B cell (primary cell): ENCODE results near the gene ACSS1. TPM values are rescaled to one million over a fixed set of nuclear protein-coding genes. Genes with fewer than 3 reads are reported as not detected.

ENCODE experiments used
- ATAC-seq: fragments of 200-7000 bp; cut with Tn5 transposase; one replicate; pipeline ENCODE4 v1.10.0; 2021; ENCODE audit warnings: low read depth, mild to moderate bottlenecking, moderate number of reproducible peaks, moderate library complexity
- CTCF ChIA-PET: fragments of 350-600 bp; sonication (Branson Sonifier 250); formaldehyde crosslinking; loops from one replicate; lab custom pipeline; 2021; ENCODE audit warnings: antibody characterized with exemption, inconsistent platforms; lab: Charles Lee
- POLR2A ChIA-PET: fragments of 350-600 bp; sonication (Branson Sonifier 250); formaldehyde crosslinking; loops from one replicate; lab custom pipeline; 2021; ENCODE audit warnings: antibody characterized with exemption; lab: Charles Lee
- DNase-seq: peaks from one replicate; pipeline ENCODE4 v3.0.0; 2013
- H2AFZ ChIP-seq: 2 replicates; pipeline ENCODE4 v1.6.1; 2012; ENCODE audit warnings: mild to moderate bottlenecking, low read depth, low read length; ENCODE audit not compliant: insufficient read depth, poor library complexity, severe bottlenecking
- H3K27ac ChIP-seq, 2 donors: 1 replicate in 1 of 2; 2 replicates in 1 of 2; pipeline ENCODE4 v1.5.1; 2012 to 2013; ENCODE audit warnings: low read length in 2 of 2, mild to moderate bottlenecking in 2 of 2, moderate library complexity in 1 of 2
- H3K27me3 ChIP-seq, 4 experiments: fragments of 200-600 bp in 1 of 4; sonication (generic) in 1 of 4; replicated peaks in 1 of 4; 1 replicate in 2 of 4; 2 replicates in 2 of 4; pipeline versions ENCODE4 v1.6.1 to v1.7.0; 2013 to 2016; ENCODE audit warnings: low read length in 3 of 4, mild to moderate bottlenecking in 2 of 4, mixed read lengths in 1 of 4, moderate library complexity in 1 of 4; ENCODE audit not compliant: insufficient read depth in 4 of 4, control insufficient read depth in 3 of 4; ENCODE audit errors: control extremely low read depth in 1 of 4
- H3K36me3 ChIP-seq, 2 experiments: replicated peaks in 1 of 2; 1 replicate in 1 of 2; 2 replicates in 1 of 2; pipeline versions ENCODE4 v1.6.1 to v1.7.1; 2013; ENCODE audit warnings: low read length in 1 of 2; ENCODE audit not compliant: insufficient read depth in 2 of 2, control insufficient read depth in 1 of 2; ENCODE audit errors: control extremely low read depth in 1 of 2, extremely low read depth in 1 of 2
- H3K4me1 ChIP-seq, 2 donors: fragments of 200-600 bp in 1 of 2; sonication (generic) in 1 of 2; 1 replicate in 1 of 2; 2 replicates in 1 of 2; pipeline versions ENCODE4 v1.5.1 to v1.6.1; 2013 to 2017; ENCODE audit warnings: low read length in 2 of 2; ENCODE audit not compliant: control insufficient read depth in 2 of 2, insufficient read depth in 2 of 2
- H3K4me2 ChIP-seq: replicated peaks from 2 replicates; pipeline ENCODE3; 2012; ENCODE audit warnings: mild to moderate bottlenecking, low read depth, low read length; ENCODE audit not compliant: poor library complexity, severe bottlenecking
- H3K4me3 ChIP-seq, 5 experiments: fragments of 200-600 bp in 1 of 5; sonication (generic) in 1 of 5; 1 replicate in 3 of 5; 2 replicates in 2 of 5; pipeline versions ENCODE4 v1.5.1 to v1.7.0; 2011 to 2016; ENCODE audit warnings: low read length in 4 of 5, mild to moderate bottlenecking in 4 of 5, low read depth in 2 of 5, control low read depth in 1 of 5, moderate library complexity in 1 of 5; ENCODE audit not compliant: insufficient read depth in 1 of 5; ENCODE audit errors: control extremely low read depth in 1 of 5, extremely low read depth in 1 of 5
- H3K79me2 ChIP-seq: fragments of 200-600 bp; sonication (generic); one replicate; pipeline ENCODE4 v1.6.0; 2016; ENCODE audit warnings: low read length; ENCODE audit not compliant: control insufficient read depth, insufficient read depth
- H3K9ac ChIP-seq: fragments of 200-600 bp; sonication (generic); 2 replicates; pipeline ENCODE4 v1.6.1; 2017; ENCODE audit warnings: mild to moderate bottlenecking, low read length, moderate library complexity
- H3K9me3 ChIP-seq, 3 donors: one replicate each; pipeline versions ENCODE4 v1.6.1 to v1.7.1; 2013; ENCODE audit warnings: low read length in 2 of 3; ENCODE audit not compliant: control insufficient read depth in 2 of 3, insufficient read depth in 1 of 3; ENCODE audit errors: control extremely low read depth in 1 of 3
- H4K20me1 ChIP-seq: 2 replicates; pipeline ENCODE4 v1.6.0; 2012; ENCODE audit warnings: mild to moderate bottlenecking, low read length; ENCODE audit not compliant: insufficient read depth, control insufficient read depth, poor library complexity, severe bottlenecking
- H3K27ac Mint-ChIP-seq: one replicate; pipeline ENCODE4 v1.8.0; 2021; ENCODE audit warnings: mixed read lengths
- H3K27me3 Mint-ChIP-seq: one replicate; pipeline ENCODE4 v1.8.0; 2021; ENCODE audit warnings: mixed read lengths
- H3K4me1 Mint-ChIP-seq: one replicate; pipeline ENCODE4 v1.8.0; 2021; ENCODE audit warnings: mixed read lengths
- H3K4me3 Mint-ChIP-seq: one replicate; pipeline ENCODE4 v1.8.0; 2021; ENCODE audit warnings: mixed read lengths
- H3K9me3 Mint-ChIP-seq: one replicate; pipeline ENCODE4 v1.8.0; 2022; ENCODE audit warnings: mixed read lengths; ENCODE audit not compliant: insufficient read depth
- EZH2 ChIP-seq: IDR thresholded peaks from 2 replicates; pipeline ENCODE4 v1.6.1; 2012; ENCODE audit warnings: borderline replicate concordance, low read depth, mild to moderate bottlenecking, moderate library complexity, low read length; ENCODE audit not compliant: insufficient read depth, poor library complexity, severe bottlenecking
- WGBS: methylation state at CpG from one replicate; pipeline ENCODE4 v1.1.5; 2013; ENCODE audit warnings: missing lambda C conversion rate; ENCODE audit not compliant: insufficient coverage; 5-methylcytosine and 5-hydroxymethylcytosine counted together
- intact Hi-C: fragments of 100-400 bp; cut with micrococcal nuclease; formaldehyde crosslinking; loops from one replicate; pipeline ENCODE4 v1.10.0; 2022
- polyA plus RNA-seq: library from polyadenylated mRNA; depleted of rRNA; stranded (reverse); fragments of >200 nt; gene quantifications from 2 replicates; pipeline ENCODE4 v1.2.3, GENCODE V29; 2012
- total RNA-seq, 2 donors: library from RNA; stranded (reverse); fragments of 120-200 nt in 1 of 2; gene quantifications; 1 replicate in 1 of 2; 2 replicates in 1 of 2; pipeline versions ENCODE4 v1.2.3 to v1.2.4, GENCODE V29; 2013 to 2022
- TF ChIP-seq, protein P1 (sequence below): fragments of 200-600 bp; IDR thresholded peaks from one replicate; pipeline ENCODE4 v1.8.0; 2022; ENCODE audit warnings: antibody characterized with exemption, mild to moderate bottlenecking

ACSS1 gene
- total and polyA plus RNA-seq, 2 donors (not counting 1 experiment from before 2014, with no cell fraction given), result 82.7 to 95.5 TPM

DNA sequence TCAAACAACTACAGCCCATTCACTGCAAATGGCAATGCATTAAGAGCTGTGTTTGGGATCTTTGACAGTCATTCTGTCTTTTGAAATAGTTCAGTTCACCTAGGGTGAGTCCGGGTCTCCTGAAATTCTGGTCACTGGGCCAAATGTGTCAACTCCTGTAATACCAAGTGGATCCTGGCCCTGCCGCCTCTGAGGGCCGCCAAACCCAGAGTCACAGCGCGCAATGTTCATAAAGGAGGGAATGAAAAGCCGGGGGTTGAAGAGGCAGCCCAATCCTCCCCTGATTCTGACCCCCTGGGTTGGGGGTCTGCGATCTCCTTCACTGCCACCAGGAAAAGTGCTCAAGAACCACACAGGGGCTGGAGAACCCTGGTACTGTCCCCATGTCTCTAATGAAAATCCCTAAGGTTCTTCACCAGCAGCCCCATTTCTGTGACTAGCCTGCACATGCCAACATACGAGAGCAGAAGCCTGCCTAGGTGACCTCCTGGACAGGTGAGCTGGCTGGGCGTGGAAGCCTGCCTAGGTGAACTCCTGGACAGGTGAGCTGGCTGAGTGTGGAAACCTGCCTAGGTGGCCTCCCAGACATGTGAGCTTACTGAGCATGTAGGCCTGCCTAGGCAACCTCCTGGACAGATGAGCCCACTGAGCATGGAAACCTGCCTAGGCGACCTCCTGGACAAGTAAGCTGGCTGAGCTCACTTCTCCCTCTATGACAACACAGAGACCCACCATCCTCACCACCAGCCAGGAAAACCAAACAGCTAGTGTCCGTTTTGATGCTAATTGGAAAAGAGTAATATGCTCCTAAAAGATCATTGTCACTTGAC lies 49.3 kb downstream of the ACSS1 start:
- Histone ChIP-seq H3K79me2 (no peaks in the 10 kb centered on the region), H3K27ac (no peak overlapping the region), H3K4me1 (no peaks in the 10 kb centered on the region), H3K36me3 (peaks cover 3 to 87% of the 10 kb centered on the region in 2 experiments), H3K27me3 (no peaks in the 10 kb centered on the region), H3K9me3 (no peaks in the 10 kb centered on the region), H2AFZ (no peak overlapping the region), H3K4me2 (no peak overlapping the region), H3K4me3 (no peak overlapping the region), H3K9ac (no peak overlapping the region), H4K20me1 (peaks cover 35% of the 10 kb centered on the region)
- 97% methylated on average over 9 of the region's 11 CpGs for WGBS
- no peaks in the 10 kb centered on the region for H3K9me3 Mint-ChIP-seq
- intact Hi-C loops, result no loop called here
- no peak overlapping the region for H3K27ac Mint-ChIP-seq
- POLR2A ChIA-PET, result no interaction called here
- H3K4me1 Mint-ChIP-seq, result no peaks in the 10 kb centered on the region
- DNase-seq (no peak), ATAC-seq (no peak)
- no peak for TF ChIP-seq EZH2
- TF ChIP-seq, protein P1, sequence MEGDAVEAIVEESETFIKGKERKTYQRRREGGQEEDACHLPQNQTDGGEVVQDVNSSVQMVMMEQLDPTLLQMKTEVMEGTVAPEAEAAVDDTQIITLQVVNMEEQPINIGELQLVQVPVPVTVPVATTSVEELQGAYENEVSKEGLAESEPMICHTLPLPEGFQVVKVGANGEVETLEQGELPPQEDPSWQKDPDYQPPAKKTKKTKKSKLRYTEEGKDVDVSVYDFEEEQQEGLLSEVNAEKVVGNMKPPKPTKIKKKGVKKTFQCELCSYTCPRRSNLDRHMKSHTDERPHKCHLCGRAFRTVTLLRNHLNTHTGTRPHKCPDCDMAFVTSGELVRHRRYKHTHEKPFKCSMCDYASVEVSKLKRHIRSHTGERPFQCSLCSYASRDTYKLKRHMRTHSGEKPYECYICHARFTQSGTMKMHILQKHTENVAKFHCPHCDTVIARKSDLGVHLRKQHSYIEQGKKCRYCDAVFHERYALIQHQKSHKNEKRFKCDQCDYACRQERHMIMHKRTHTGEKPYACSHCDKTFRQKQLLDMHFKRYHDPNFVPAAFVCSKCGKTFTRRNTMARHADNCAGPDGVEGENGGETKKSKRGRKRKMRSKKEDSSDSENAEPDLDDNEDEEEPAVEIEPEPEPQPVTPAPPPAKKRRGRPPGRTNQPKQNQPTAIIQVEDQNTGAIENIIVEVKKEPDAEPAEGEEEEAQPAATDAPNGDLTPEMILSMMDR, result no peak
- H3K27me3 Mint-ChIP-seq, result no peaks in the 10 kb centered on the region
- CTCF ChIA-PET, result interaction anchor here (1.1 to 1.7 kb wide), 4 partner anchors 13 to 56 kb away, joined by 3 to 5 read pairs (median 4); no protein-coding TSS in a partner anchor
- H3K4me3 Mint-ChIP-seq, result no peak overlapping the region
